Effector memory CD8-positive, alpha-beta T cell (primary cell): ENCODE measurements around the gene APBA2.
A peak's percentile ranks its signal among the peaks of the same experiment; 100 is the strongest.

ENCODE experiments used
- ATAC-seq: fragments of 150-1000 bp; cut with Tn5 transposase; replicated peaks from 2 replicates; pipeline ENCODE4 v1.10.0; 2021; ENCODE audit warnings: mild to moderate bottlenecking, moderate library complexity
- DNase-seq, 3 experiments: peaks; one replicate each; pipeline ENCODE4 v3.0.0; 2021
- H3K27ac Mint-ChIP-seq, 2 donors: one replicate each; pipeline ENCODE4 v1.8.0; 2022; ENCODE audit warnings: mild to moderate bottlenecking in 2 of 2, mixed read lengths in 2 of 2, moderate library complexity in 2 of 2
- H3K27me3 Mint-ChIP-seq, 2 donors: one replicate each; pipeline ENCODE4 v1.8.0; 2022; ENCODE audit warnings: mixed read lengths in 2 of 2
- H3K36me3 Mint-ChIP-seq: one replicate; pipeline ENCODE4 v1.8.0; 2022; ENCODE audit warnings: mild to moderate bottlenecking, moderate library complexity, mixed read lengths; ENCODE audit not compliant: insufficient read depth
- H3K4me1 Mint-ChIP-seq, 2 donors: one replicate each; pipeline ENCODE4 v1.8.0; 2022; ENCODE audit warnings: low read depth in 2 of 2, mixed read lengths in 2 of 2
- H3K4me3 Mint-ChIP-seq, 2 donors: one replicate each; pipeline ENCODE4 v1.8.0; 2022; ENCODE audit warnings: mild to moderate bottlenecking in 2 of 2, mixed read lengths in 2 of 2, moderate library complexity in 2 of 2
- H3K9me3 Mint-ChIP-seq, 2 donors: one replicate each; pipeline ENCODE4 v1.8.0; 2022; ENCODE audit warnings: mixed read lengths in 2 of 2

APBA2 gene

DNA sequence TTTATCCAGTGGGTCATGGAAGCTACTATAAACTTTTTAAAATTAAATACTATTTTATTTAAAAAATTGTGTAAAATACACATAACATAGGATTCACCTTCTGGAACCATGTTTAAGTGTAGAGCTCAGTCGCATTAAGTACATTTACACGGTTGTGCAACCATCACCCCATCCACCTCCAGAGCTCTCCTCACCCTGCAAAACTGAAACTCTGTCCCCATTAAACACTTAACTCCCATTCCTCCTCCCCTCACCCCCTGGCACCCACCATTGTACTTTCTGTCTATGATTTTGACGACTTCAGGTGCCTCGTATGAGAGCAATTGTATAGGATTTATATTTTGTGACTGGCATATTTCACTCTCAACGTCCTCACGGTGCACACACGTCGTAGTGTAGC, 70.7 kb downstream of the APBA2 start:
- Mint-ChIP-seq H3K27ac (peak overlapping the region in 1 of 2 donors; percentile 72), H3K9me3 (no peaks in the 10 kb centered on the region), H3K4me3 (peak overlapping the region in 1 of 2 donors; percentile 38), H3K4me1 (peaks cover 26 to 44% of the 10 kb centered on the region in 2 donors), H3K27me3 (no peaks in the 10 kb centered on the region), H3K36me3 (peaks cover 6% of the 10 kb centered on the region)
- ATAC-seq, result no peak
- DNase-seq, result no peak

DNA sequence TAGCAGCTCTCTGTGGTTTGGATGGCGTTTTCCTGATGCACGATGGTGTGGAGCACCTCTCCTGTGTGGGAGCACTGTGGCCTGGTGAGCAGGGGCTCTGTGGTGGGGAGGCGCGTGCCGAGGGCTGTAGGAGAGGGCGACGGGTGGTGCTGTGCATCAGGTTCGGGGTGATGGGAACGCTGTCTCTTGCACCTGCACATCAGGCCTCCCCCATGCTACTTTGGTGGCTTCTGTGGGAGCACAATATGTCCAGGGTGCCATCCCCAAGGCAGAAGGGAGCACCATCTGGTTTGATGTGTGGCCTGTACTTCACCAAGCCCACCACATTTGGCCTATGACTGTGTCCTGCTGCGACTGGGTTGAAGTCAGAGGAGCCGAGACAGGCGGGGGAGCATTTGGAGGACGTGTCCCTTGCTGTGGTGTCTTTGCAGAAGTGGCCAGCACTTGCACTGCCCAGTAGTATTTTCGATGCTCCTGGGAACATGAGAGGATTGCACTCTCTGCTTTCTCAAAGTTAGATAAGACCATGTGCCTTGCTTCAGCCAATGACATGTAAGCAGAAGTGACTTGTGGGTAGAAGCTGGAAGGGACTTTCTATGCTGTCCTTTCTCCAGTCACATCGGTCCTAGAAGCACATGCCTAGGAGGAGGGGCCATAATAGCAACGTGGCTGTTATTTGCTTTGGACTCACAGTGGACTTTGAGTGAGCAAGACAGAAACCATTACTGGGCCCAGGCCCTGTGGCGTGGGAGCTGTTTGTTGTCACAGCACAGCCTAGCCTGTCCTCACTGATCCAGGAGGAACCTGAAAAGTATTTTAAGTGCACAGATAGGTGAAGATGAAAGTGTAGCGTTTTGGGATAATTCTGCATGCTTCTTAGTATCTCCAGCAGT, 72.1 kb downstream of the APBA2 start:
- no peak for ATAC-seq
- H3K4me3 Mint-ChIP-seq, result no peak overlapping the region
- no peaks in the 10 kb centered on the region for H3K9me3 Mint-ChIP-seq
- DNase-seq, result no peak
- H3K36me3 Mint-ChIP-seq, result peaks cover 6% of the 10 kb centered on the region
- H3K27me3 Mint-ChIP-seq, result no peaks in the 10 kb centered on the region
- peak overlapping the region in 1 of 2 donors; percentile 72 for H3K27ac Mint-ChIP-seq
- H3K4me1 Mint-ChIP-seq, result peaks cover 26 to 44% of the 10 kb centered on the region in 2 donors

- Mint-ChIP-seq H3K36me3 (peaks cover 4% of the 10 kb centered on the region), H3K4me1 (peaks cover 19 to 43% of the 10 kb centered on the region in 2 donors), H3K9me3 (no peaks in the 10 kb centered on the region), H3K27me3 (no peaks in the 10 kb centered on the region), H3K27ac (peak overlapping the region in 1 of 2 donors; percentile 53), H3K4me3 (no peak overlapping the region)
- ATAC-seq (no peak), DNase-seq (no peak)
Measured at GRCh38 chr15:28959326-28959725, 73.6 kb downstream of the APBA2 start.

GRCh38 chr15:28960979-28961378, 75.2 kb downstream of the APBA2 start:
- ATAC-seq (no peak), DNase-seq (no peak)
- no peaks in the 10 kb centered on the region for H3K9me3 Mint-ChIP-seq
- peaks cover 4 to 27% of the 10 kb centered on the region in 2 donors for H3K4me1 Mint-ChIP-seq
- H3K36me3 Mint-ChIP-seq, result no peaks in the 10 kb centered on the region
- peak overlapping the region in 1 of 2 donors; percentile 29 for H3K27ac Mint-ChIP-seq
- H3K4me3 Mint-ChIP-seq, result no peak overlapping the region
- no peaks in the 10 kb centered on the region for H3K27me3 Mint-ChIP-seq

DNA sequence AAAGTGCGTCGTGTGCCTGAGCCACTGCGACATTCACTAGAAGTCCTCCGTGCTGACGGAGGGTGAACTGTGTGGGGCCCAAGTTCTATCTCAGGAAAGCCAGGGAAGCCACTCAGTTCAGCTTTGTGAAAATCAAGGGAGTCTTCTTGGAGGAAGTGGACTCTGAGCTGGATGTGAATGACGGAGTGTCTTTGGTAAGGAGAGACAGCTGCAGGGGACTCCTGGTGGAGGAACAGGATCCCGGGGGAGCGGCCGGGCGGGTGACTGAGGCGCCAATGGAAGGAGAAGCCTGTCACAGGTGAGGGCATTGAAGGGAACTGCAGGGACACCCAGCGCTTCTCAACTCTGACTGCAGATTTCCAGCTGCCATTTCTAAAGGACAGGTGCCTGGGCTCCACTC, 75.6 kb downstream of the APBA2 start:
- Mint-ChIP-seq H3K27ac (peak overlapping the region in 1 of 2 donors; percentile 29), H3K4me1 (peaks cover 2 to 23% of the 10 kb centered on the region in 2 donors), H3K4me3 (no peak overlapping the region), H3K9me3 (no peaks in the 10 kb centered on the region), H3K27me3 (no peaks in the 10 kb centered on the region), H3K36me3 (no peaks in the 10 kb centered on the region)
- ATAC-seq, result no peak
- no peak for DNase-seq

GRCh38 chr15:28962851-28963710, 77.3 kb downstream of the APBA2 start:
- H3K9me3 Mint-ChIP-seq, result no peaks in the 10 kb centered on the region
- no peak for ATAC-seq
- DNase-seq, result no peak
- peak overlapping the region in 1 of 2 donors; percentile 77 for H3K27ac Mint-ChIP-seq
- no peak overlapping the region for H3K4me3 Mint-ChIP-seq
- H3K4me1 Mint-ChIP-seq, result peaks cover 1 to 15% of the 10 kb centered on the region in 2 donors
- H3K27me3 Mint-ChIP-seq, result peaks cover 0 to 4% of the 10 kb centered on the region in 2 donors
- no peaks in the 10 kb centered on the region for H3K36me3 Mint-ChIP-seq

GRCh38 chr15:28963711-28964081, 77.9 kb downstream of the APBA2 start:
- no peak overlapping the region for H3K4me3 Mint-ChIP-seq
- no peak for DNase-seq
- H3K9me3 Mint-ChIP-seq, result no peaks in the 10 kb centered on the region
- H3K36me3 Mint-ChIP-seq, result no peaks in the 10 kb centered on the region
- ATAC-seq, result no peak
- H3K4me1 Mint-ChIP-seq, result peaks cover 5 to 15% of the 10 kb centered on the region in 2 donors
- H3K27ac Mint-ChIP-seq, result no peak overlapping the region
- H3K27me3 Mint-ChIP-seq, result peaks cover 0 to 10% of the 10 kb centered on the region in 2 donors

GRCh38 chr15:28964098-28964497, 78.3 kb downstream of the APBA2 start:
- Mint-ChIP-seq H3K4me3 (no peak overlapping the region), H3K36me3 (no peaks in the 10 kb centered on the region), H3K9me3 (no peaks in the 10 kb centered on the region), H3K27me3 (peaks cover 0 to 12% of the 10 kb centered on the region in 2 donors), H3K27ac (no peak overlapping the region), H3K4me1 (peaks cover 5 to 15% of the 10 kb centered on the region in 2 donors)
- DNase-seq, result no peak
- no peak for ATAC-seq

DNA sequence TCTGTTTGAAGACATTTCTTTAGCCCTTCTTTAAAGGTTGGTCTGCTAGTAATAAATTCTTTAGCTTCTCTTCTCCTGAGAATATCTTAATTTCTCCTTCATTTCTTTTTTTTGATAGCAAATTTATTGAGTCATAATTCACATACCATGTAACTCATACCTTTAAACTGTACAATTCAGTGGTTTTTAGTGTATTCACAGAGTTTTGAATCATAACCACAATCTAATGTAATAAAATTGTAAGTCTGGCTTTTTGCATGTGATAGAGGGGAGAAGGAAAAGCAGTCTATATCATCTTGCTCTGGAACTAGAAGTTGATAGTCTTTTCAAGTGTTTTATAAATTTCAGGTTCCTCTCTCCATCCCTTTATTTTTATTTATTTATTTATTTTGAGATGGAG, 81.3 kb downstream of the APBA2 start:
- H3K4me1 Mint-ChIP-seq, result peaks cover 5 to 15% of the 10 kb centered on the region in 2 donors
- no peak overlapping the region for H3K4me3 Mint-ChIP-seq
- no peak overlapping the region for H3K27ac Mint-ChIP-seq
- H3K36me3 Mint-ChIP-seq, result no peaks in the 10 kb centered on the region
- H3K9me3 Mint-ChIP-seq, result no peaks in the 10 kb centered on the region
- peaks cover 0 to 19% of the 10 kb centered on the region in 2 donors for H3K27me3 Mint-ChIP-seq
- DNase-seq, result no peak
- ATAC-seq, result no peak

DNA sequence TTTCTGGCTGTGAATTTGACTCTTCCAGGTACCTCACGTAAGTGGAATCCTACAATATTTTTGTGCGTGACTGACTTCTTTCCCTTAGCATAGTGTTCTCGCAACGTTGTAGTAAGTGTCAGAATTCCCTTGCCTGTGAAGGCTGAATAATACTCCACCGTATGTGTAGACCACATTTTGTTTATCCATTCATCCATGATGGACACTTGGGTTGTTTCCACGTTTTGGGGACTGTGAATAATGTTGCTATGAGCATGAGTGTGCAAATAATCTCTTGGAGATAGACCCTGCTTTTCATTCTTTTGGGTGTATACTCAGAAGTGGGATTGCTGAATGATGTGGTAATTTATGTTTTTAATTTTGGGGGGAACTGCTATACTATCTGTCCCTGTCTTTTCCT, 82.2 kb downstream of the APBA2 start:
- Mint-ChIP-seq H3K27ac (no peak overlapping the region), H3K9me3 (no peaks in the 10 kb centered on the region), H3K4me1 (peaks cover 5 to 12% of the 10 kb centered on the region in 2 donors)

DNA sequence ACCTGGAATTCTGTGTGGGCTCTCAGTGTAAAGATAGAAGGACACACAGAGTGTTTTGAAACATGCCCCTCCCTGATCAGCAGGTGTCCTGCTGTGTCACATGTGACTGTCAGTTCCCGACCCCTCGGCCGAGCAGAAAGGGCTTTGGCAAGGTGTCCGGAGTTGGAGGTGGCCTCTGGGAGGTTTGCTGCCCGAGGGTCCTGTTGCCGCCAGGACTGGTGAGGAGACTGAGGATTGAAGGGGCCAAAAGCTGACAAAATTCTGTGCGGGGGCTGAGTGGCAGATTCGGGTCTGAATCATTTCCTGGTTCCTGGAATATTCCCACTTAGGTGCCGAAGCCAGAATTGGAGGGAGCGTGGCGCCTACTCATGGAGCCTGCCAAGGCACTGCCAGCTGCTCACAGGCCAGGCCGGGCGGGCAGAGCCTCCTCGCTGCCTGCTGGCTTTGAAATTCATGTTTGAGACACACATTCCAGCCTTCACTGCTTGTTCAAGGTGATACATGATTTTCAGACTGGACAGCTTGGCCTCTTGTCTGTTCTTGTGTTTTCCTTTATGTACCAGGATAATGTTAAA, 83.8 kb downstream of the APBA2 start:
- Mint-ChIP-seq H3K27ac (no peak overlapping the region), H3K27me3 (peaks cover 0 to 19% of the 10 kb centered on the region in 2 donors), H3K4me1 (peaks cover 3 to 5% of the 10 kb centered on the region in 2 donors), H3K36me3 (no peaks in the 10 kb centered on the region), H3K9me3 (no peaks in the 10 kb centered on the region), H3K4me3 (no peak overlapping the region)
- ATAC-seq (no peak), DNase-seq (no peak)

More for the DNA sequence above, 82.2 kb downstream of the APBA2 start:
- Mint-ChIP-seq H3K27me3 (peaks cover 0 to 19% of the 10 kb centered on the region in 2 donors), H3K36me3 (no peaks in the 10 kb centered on the region), H3K4me3 (no peak overlapping the region)
- DNase-seq, result no peak
- ATAC-seq, result no peak

GRCh38 chr15:28974142-28974541, 88.4 kb downstream of the APBA2 start:
- ATAC-seq (peak; percentile 75), DNase-seq (no peak)
- peak overlapping the region in 1 of 2 donors; percentile 28 for H3K27ac Mint-ChIP-seq
- H3K9me3 Mint-ChIP-seq, result no peaks in the 10 kb centered on the region
- peaks cover 0 to 3% of the 10 kb centered on the region in 2 donors for H3K4me1 Mint-ChIP-seq
- H3K4me3 Mint-ChIP-seq, result peak overlapping the region in 1 of 2 donors; percentile 15
- H3K27me3 Mint-ChIP-seq, result peaks cover 0 to 7% of the 10 kb centered on the region in 2 donors
- no peaks in the 10 kb centered on the region for H3K36me3 Mint-ChIP-seq

DNA sequence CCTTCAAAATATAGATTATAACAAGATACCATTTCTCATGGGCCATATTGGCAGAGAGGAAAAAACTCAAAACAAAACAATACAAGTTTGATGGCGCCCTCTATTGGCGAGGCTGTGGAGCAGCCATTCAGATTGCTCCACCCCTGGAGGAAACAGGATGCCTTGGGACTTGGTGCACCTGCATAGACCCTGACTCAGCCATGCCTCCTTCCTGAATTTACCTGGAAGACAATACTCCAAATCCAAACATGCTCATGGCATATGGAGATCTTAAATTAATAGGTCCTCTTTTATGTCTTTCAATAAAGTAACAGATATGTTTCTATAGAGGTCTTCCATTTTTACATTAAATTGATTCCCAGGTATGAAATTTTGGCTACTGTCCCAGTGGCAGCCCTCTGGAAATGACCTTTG, 90.0 kb downstream of the APBA2 start:
- H3K4me1 Mint-ChIP-seq, result peaks cover 0 to 8% of the 10 kb centered on the region in 2 donors
- DNase-seq (peak; percentile 51 to 67 (median 56)), ATAC-seq (peak; percentile 74)
- no peaks in the 10 kb centered on the region for H3K36me3 Mint-ChIP-seq
- no peak overlapping the region for H3K27ac Mint-ChIP-seq
- no peak overlapping the region for H3K4me3 Mint-ChIP-seq
- no peaks in the 10 kb centered on the region for H3K9me3 Mint-ChIP-seq
- H3K27me3 Mint-ChIP-seq, result peaks cover 0 to 6% of the 10 kb centered on the region in 2 donors
